AG10803 (cell line): ENCODE data around the gene CRNKL1.

Source experiments
- DNase-seq: peaks from one replicate; pipeline ENCODE4 v3.0.0; 2010; ENCODE audit warnings: low read depth
- H3K4me3 ChIP-seq: 2 replicates; pipeline ENCODE4 v1.5.1; 2011; ENCODE audit warnings: mild to moderate bottlenecking, low read length, control low read depth
- TF ChIP-seq, protein P1 (sequence below): conservative IDR thresholded peaks from 2 replicates; pipeline ENCODE4 v1.5.1; 2011; ENCODE audit warnings: mild to moderate bottlenecking, low read length, control low read depth, inconsistent platforms

The CRNKL1 gene

GRCh38 chr20:19986419-19986818 lies 65.8 kb downstream of the CRNKL1 start:
- DNase-seq: peak; percentile 81
- H3K4me3 ChIP-seq: no peak overlapping the region
- TF ChIP-seq, protein P1, sequence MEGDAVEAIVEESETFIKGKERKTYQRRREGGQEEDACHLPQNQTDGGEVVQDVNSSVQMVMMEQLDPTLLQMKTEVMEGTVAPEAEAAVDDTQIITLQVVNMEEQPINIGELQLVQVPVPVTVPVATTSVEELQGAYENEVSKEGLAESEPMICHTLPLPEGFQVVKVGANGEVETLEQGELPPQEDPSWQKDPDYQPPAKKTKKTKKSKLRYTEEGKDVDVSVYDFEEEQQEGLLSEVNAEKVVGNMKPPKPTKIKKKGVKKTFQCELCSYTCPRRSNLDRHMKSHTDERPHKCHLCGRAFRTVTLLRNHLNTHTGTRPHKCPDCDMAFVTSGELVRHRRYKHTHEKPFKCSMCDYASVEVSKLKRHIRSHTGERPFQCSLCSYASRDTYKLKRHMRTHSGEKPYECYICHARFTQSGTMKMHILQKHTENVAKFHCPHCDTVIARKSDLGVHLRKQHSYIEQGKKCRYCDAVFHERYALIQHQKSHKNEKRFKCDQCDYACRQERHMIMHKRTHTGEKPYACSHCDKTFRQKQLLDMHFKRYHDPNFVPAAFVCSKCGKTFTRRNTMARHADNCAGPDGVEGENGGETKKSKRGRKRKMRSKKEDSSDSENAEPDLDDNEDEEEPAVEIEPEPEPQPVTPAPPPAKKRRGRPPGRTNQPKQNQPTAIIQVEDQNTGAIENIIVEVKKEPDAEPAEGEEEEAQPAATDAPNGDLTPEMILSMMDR: no peak
